Endodermal cell (in vitro differentiated cells): Measurements from ENCODE around the gene METRNL. TPM values are rescaled to one million over a fixed set of nuclear protein-coding genes. Genes with fewer than 3 reads are reported as not detected.

Experiments
- DNase-seq: peaks from one replicate; pipeline ENCODE4 v3.0.0-alpha.2; 2017
- H3K27ac ChIP-seq: 2 replicates; pipeline ENCODE4 v1.5.1; 2013; ENCODE audit warnings: mild to moderate bottlenecking, low read depth, low read length, moderate library complexity
- H3K27me3 ChIP-seq: 2 replicates; pipeline ENCODE4 v1.6.1; 2013; ENCODE audit warnings: mild to moderate bottlenecking, low read length, moderate library complexity; ENCODE audit not compliant: insufficient read depth, control insufficient read depth, poor library complexity, severe bottlenecking
- H3K36me3 ChIP-seq: 2 replicates; pipeline ENCODE4 v1.7.0; 2013; ENCODE audit warnings: mild to moderate bottlenecking, low read length, moderate library complexity; ENCODE audit not compliant: control insufficient read depth, insufficient read depth
- H3K4me1 ChIP-seq: one replicate; pipeline ENCODE4 v1.7.0; 2013; ENCODE audit warnings: low read length; ENCODE audit not compliant: control insufficient read depth, insufficient read depth
- H3K4me3 ChIP-seq: 2 replicates; pipeline ENCODE4 v1.5.1; 2013; ENCODE audit warnings: mild to moderate bottlenecking, low read length, moderate library complexity
- H3K9ac ChIP-seq: 2 replicates; pipeline ENCODE4 v1.6.1; 2013; ENCODE audit warnings: mild to moderate bottlenecking, low read length, moderate library complexity; ENCODE audit not compliant: poor library complexity, severe bottlenecking; ENCODE audit errors: extremely low read depth
- H3K9me3 ChIP-seq: 2 replicates; pipeline ENCODE4 v1.6.1; 2013; ENCODE audit warnings: mild to moderate bottlenecking, low read length, moderate library complexity; ENCODE audit not compliant: control insufficient read depth
- H3K27ac Mint-ChIP-seq: 2 replicates; pipeline ENCODE4 v1.8.0; 2020; ENCODE audit warnings: mixed read lengths
- H3K27me3 Mint-ChIP-seq: 2 replicates; pipeline ENCODE4 v1.8.0; 2021; ENCODE audit warnings: mild to moderate bottlenecking, mixed read lengths; ENCODE audit not compliant: insufficient read depth
- H3K36me3 Mint-ChIP-seq: 2 replicates; pipeline ENCODE4 v1.8.0; 2020; ENCODE audit warnings: low read depth, mixed read lengths
- H3K4me1 Mint-ChIP-seq: 2 replicates; pipeline ENCODE4 v1.8.0; 2020; ENCODE audit warnings: mixed read lengths
- H3K4me3 Mint-ChIP-seq: 2 replicates; pipeline ENCODE4 v1.8.0; 2020; ENCODE audit warnings: mild to moderate bottlenecking, moderate library complexity, mixed read lengths
- H3K9me3 Mint-ChIP-seq: 2 replicates; pipeline ENCODE4 v1.8.0; 2020; ENCODE audit warnings: mild to moderate bottlenecking, mixed read lengths
- CTCF ChIP-seq: fragments of 200-600 bp; sonication (generic); conservative IDR thresholded peaks from 2 replicates; pipeline ENCODE4 v1.5.0; 2021; ENCODE audit warnings: antibody characterized with exemption, mild to moderate bottlenecking
- WGBS, 2 experiments: methylation state at CpG; one replicate each; pipeline versions ENCODE4 v1.1.5 to v1.1.7; 2013; ENCODE audit warnings: missing lambda C conversion rate in 2 of 2, mixed read lengths in 1 of 2; ENCODE audit not compliant: insufficient coverage in 1 of 2, insufficient read length in 1 of 2; 5-methylcytosine and 5-hydroxymethylcytosine counted together
- total RNA-seq, 2 donors: library from RNA; stranded (reverse); fragmentation: NEBNext Ultra II Directional in 1 of 2; extraction: Animal tissue kit (Norgen Biotek cat#: 25700) in 1 of 2; gene quantifications; 2 replicates in 1 of 2; 3 replicates in 1 of 2; pipeline ENCODE4 v1.2.1, GENCODE V29; 2021

METRNL gene
- total RNA-seq, 2 donors from 2014 or later = 7.3 to 10.3 TPM

GRCh38 chr17:83103200-83103942, 24.0 kb downstream of the METRNL start:
- no peak for TF ChIP-seq CTCF
- H3K9ac ChIP-seq = no peak overlapping the region
- Mint-ChIP-seq H3K4me1 (no peaks in the 10 kb centered on the region), H3K4me3 (no peak overlapping the region), H3K9me3 (peaks cover 7% of the 10 kb centered on the region), H3K36me3 (no peaks in the 10 kb centered on the region), H3K27ac (no peak overlapping the region), H3K27me3 (no peaks in the 10 kb centered on the region)
- H3K4me1 ChIP-seq = no peaks in the 10 kb centered on the region
- no peak overlapping the region for H3K4me3 ChIP-seq
- H3K36me3 ChIP-seq = no peaks in the 10 kb centered on the region
- DNase-seq = no peak
- H3K27me3 ChIP-seq = no peaks in the 10 kb centered on the region
- H3K9me3 ChIP-seq = no peaks in the 10 kb centered on the region
- H3K27ac ChIP-seq = no peak overlapping the region
- 91 to 100% methylated on average over 5 to 34 of the region's 60 CpGs for WGBS, 2 experiments

GRCh38 chr17:83103943-83104311, 24.5 kb downstream of the METRNL start:
- 92 to 100% methylated on average over 7 to 10 of the region's 10 CpGs for WGBS, 2 experiments
- no peaks in the 10 kb centered on the region for H3K27me3 ChIP-seq
- no peaks in the 10 kb centered on the region for H3K36me3 ChIP-seq
- no peak overlapping the region for H3K4me3 ChIP-seq
- no peak overlapping the region for H3K9ac ChIP-seq
- H3K4me1 Mint-ChIP-seq = no peaks in the 10 kb centered on the region
- no peaks in the 10 kb centered on the region for H3K9me3 ChIP-seq
- H3K27me3 Mint-ChIP-seq = no peaks in the 10 kb centered on the region
- DNase-seq = no peak
- no peaks in the 10 kb centered on the region for H3K36me3 Mint-ChIP-seq
- peaks cover 7% of the 10 kb centered on the region for H3K9me3 Mint-ChIP-seq
- no peak overlapping the region for H3K4me3 Mint-ChIP-seq
- H3K4me1 ChIP-seq = no peaks in the 10 kb centered on the region
- H3K27ac ChIP-seq = no peak overlapping the region
- no peak overlapping the region for H3K27ac Mint-ChIP-seq
- TF ChIP-seq CTCF = no peak

- Histone ChIP-seq H3K9me3 (no peaks in the 10 kb centered on the region), H3K27me3 (no peaks in the 10 kb centered on the region), H3K27ac (no peak overlapping the region), H3K36me3 (no peaks in the 10 kb centered on the region), H3K9ac (no peak overlapping the region), H3K4me1 (no peaks in the 10 kb centered on the region), H3K4me3 (no peak overlapping the region)
- DNase-seq = no peak
- Mint-ChIP-seq H3K36me3 (no peaks in the 10 kb centered on the region), H3K27ac (no peak overlapping the region), H3K27me3 (no peaks in the 10 kb centered on the region), H3K4me1 (peaks cover 2% of the 10 kb centered on the region), H3K9me3 (peaks cover 7% of the 10 kb centered on the region), H3K4me3 (no peak overlapping the region)
- TF ChIP-seq CTCF = peak; percentile 41
- 89 to 94% methylated on average over 23 to 45 of the region's 45 CpGs for WGBS, 2 experiments
Observed at GRCh38 chr17:83104577-83105505, 25.4 kb downstream of the METRNL start.
